MM.1S (cell line): ENCODE data around the gene IFI30.
"Not testable (repeated sequence)": the region's sequence is repeated elsewhere in the genome, so short reads cannot be mapped to it uniquely, and the experiment has no call there.

Experiments
- EZH2phosphoT487 ChIP-seq: fragments of 300-600 bp; sonication (generic); IDR thresholded peaks from 2 replicates; pipeline ENCODE4 v1.6.1; 2018; ENCODE audit warnings: antibody characterized with exemption, low read length
- TF ChIP-seq, protein P1 (sequence below): fragments of 300-600 bp; sonication (generic); IDR thresholded peaks from 2 replicates; pipeline ENCODE4 v1.5.1; 2016; ENCODE audit warnings: antibody characterized with exemption, low read length, mixed read lengths

DNA sequence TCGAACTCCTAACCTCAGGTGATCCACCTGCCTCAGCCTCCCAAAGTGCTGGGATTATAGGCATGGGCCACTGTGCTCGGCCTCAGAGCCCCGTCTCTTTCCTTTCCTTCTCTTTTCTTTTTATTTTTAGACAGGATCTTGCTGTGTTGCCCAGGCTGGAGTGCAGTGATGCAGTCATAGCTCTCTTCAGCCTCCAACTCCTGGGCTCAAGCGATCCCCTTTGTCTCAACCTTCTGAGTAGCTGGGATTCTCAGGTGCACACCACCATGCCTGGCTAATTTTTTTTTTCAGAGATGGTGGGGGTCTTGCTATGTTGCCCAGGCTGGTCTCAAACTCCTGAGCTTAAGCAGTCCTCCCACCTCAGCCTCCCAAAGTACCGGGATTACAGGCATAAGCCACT, 36.3 kb downstream of the IFI30 start:
- not testable (repeated sequence) for TF ChIP-seq EZH2phosphoT487
- TF ChIP-seq, protein P1, sequence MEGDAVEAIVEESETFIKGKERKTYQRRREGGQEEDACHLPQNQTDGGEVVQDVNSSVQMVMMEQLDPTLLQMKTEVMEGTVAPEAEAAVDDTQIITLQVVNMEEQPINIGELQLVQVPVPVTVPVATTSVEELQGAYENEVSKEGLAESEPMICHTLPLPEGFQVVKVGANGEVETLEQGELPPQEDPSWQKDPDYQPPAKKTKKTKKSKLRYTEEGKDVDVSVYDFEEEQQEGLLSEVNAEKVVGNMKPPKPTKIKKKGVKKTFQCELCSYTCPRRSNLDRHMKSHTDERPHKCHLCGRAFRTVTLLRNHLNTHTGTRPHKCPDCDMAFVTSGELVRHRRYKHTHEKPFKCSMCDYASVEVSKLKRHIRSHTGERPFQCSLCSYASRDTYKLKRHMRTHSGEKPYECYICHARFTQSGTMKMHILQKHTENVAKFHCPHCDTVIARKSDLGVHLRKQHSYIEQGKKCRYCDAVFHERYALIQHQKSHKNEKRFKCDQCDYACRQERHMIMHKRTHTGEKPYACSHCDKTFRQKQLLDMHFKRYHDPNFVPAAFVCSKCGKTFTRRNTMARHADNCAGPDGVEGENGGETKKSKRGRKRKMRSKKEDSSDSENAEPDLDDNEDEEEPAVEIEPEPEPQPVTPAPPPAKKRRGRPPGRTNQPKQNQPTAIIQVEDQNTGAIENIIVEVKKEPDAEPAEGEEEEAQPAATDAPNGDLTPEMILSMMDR: not testable (repeated sequence)
